IPS-NIHi7 (cell line): ENCODE measurements around the gene PLEKHA3.
A peak's percentile ranks its signal among the peaks of the same experiment; 100 is the strongest.
"Not testable (repeated sequence)": the region's sequence is repeated elsewhere in the genome, so short reads cannot be mapped to it uniquely, and the experiment has no call there.

Experiments
- DNase-seq: peaks from one replicate; pipeline ENCODE4 v3.0.0; 2012; ENCODE audit warnings: mixed read lengths; ENCODE audit errors: extremely low spot score

PLEKHA3 gene

GRCh38 chr2:178480227-178481181, at the start of gene PLEKHA3:
Gene PLEKHA3, plus strand, starts transcription at chr2:178480457. Its CDS starts 413 bp downstream, at chr2:178480870.
- DNase-seq, result peak; percentile 93

GRCh38 chr2:178436662-178437061, 43.6 kb upstream of the PLEKHA3 start:
- no peak for DNase-seq

GRCh38 chr2:178441426-178441825, 38.8 kb upstream of the PLEKHA3 start:
- no peak for DNase-seq

- no peak for DNase-seq
Observed at GRCh38 chr2:178448968-178449661, 31.1 kb upstream of the PLEKHA3 start.

GRCh38 chr2:178449700-178450523, 30.3 kb upstream of the PLEKHA3 start:
- no peak for DNase-seq

- DNase-seq, result no peak
Observed at GRCh38 chr2:178450524-178450773, 29.8 kb upstream of the PLEKHA3 start.

- DNase-seq, result peak; percentile 97
Observed at GRCh38 chr2:178450774-178451525, 29.3 kb upstream of the PLEKHA3 start, which contains the start of the genes PJVK and PRKRA. Gene PJVK, plus strand, starts transcription at chr2:178451378. Its CDS starts 2,032 bp downstream, at chr2:178453410. Gene PRKRA, minus strand, starts transcription at chr2:178451175. Its CDS starts 145 bp downstream, at chr2:178451030.

- no peak for DNase-seq
Observed at GRCh38 chr2:178452334-178452733, 27.9 kb upstream of the PLEKHA3 start.

GRCh38 chr2:178452870-178453269, 27.4 kb upstream of the PLEKHA3 start:
- DNase-seq, result no peak

- no peak for DNase-seq
Observed at GRCh38 chr2:178455947-178456346, 24.3 kb upstream of the PLEKHA3 start.

- no peak for DNase-seq
Observed at GRCh38 chr2:178457390-178457886, 22.8 kb upstream of the PLEKHA3 start.

- no peak for DNase-seq
Observed at GRCh38 chr2:178469219-178469849, 10.9 kb upstream of the PLEKHA3 start.

- DNase-seq, result not testable (repeated sequence)
Observed at GRCh38 chr2:178471313-178471712, 8.9 kb upstream of the PLEKHA3 start.

- DNase-seq, result no peak
Observed at GRCh38 chr2:178473373-178473772, 6.9 kb upstream of the PLEKHA3 start.

- DNase-seq, result no peak
Observed at GRCh38 chr2:178473931-178474330, 6.3 kb upstream of the PLEKHA3 start.

GRCh38 chr2:178474560-178474959, 5.7 kb upstream of the PLEKHA3 start:
- no peak for DNase-seq

GRCh38 chr2:178476477-178476876, 3.8 kb upstream of the PLEKHA3 start:
- no peak for DNase-seq

GRCh38 chr2:178477443-178478129, 2.7 kb upstream of the PLEKHA3 start:
- no peak for DNase-seq

- DNase-seq, result no peak
Observed at GRCh38 chr2:178478130-178478438, 2.2 kb upstream of the PLEKHA3 start.
